Heart right ventricle (tissue), 16 donors: ENCODE data around the gene CDH13. TPM values are rescaled to one million over a fixed set of nuclear protein-coding genes. Genes with fewer than 3 reads are reported as not detected.

Experiments used
- ATAC-seq, 8 donors: fragments of 200-7000 bp; cut with Tn5 transposase; one replicate each; pipeline ENCODE4 v1.9.1; 2020; ENCODE audit warnings: mild to moderate bottlenecking in 8 of 8, moderate library complexity in 8 of 8, moderate number of reproducible peaks in 1 of 8
- DNase-seq, 2 donors: peaks; one replicate each; pipeline ENCODE4 v3.0.0-alpha.2; 2020
- H3K27ac ChIP-seq, 10 donors: fragments of 200-600 bp; sonication (generic) in 2 of 10; one replicate each; pipeline versions ENCODE4 v1.5.0 to v1.8.0; 2020 to 2022; ENCODE audit warnings: mild to moderate bottlenecking in 3 of 10
- H3K27me3 ChIP-seq, 7 donors: fragments of 200-600 bp; one replicate each; pipeline ENCODE4 v1.8.0; 2021 to 2022; ENCODE audit warnings: mild to moderate bottlenecking in 2 of 7
- H3K36me3 ChIP-seq, 9 donors: fragments of 200-600 bp; sonication (generic) in 1 of 9; one replicate each; pipeline versions ENCODE4 v1.5.0 to v1.8.0; 2020 to 2022; ENCODE audit warnings: mild to moderate bottlenecking in 2 of 9
- H3K4me1 ChIP-seq, 9 donors: fragments of 200-600 bp; sonication (generic) in 1 of 9; one replicate each; pipeline versions ENCODE4 v1.5.0 to v1.8.0; 2020 to 2022; ENCODE audit warnings: mild to moderate bottlenecking in 4 of 9
- H3K4me3 ChIP-seq, 10 donors: fragments of 200-600 bp; sonication (generic) in 2 of 10; one replicate each; pipeline versions ENCODE4 v1.5.0 to v1.8.0; 2020 to 2022; ENCODE audit warnings: mild to moderate bottlenecking in 7 of 10, moderate library complexity in 2 of 10
- H3K9me3 ChIP-seq, 11 donors: fragments of 200-600 bp in 10 of 11; sonication (generic) in 2 of 11; one replicate each; pipeline versions ENCODE4 v1.5.0 to v1.8.0; 2013 to 2022; ENCODE audit warnings: mild to moderate bottlenecking in 2 of 11, control low read depth in 1 of 11, moderate library complexity in 1 of 11
- WGBS, 2 donors: extraction: QIAGEN DNeasy Blood & Tissue Kit; methylation state at CpG; one replicate each; pipeline ENCODE4 v1.1.7; 2013; ENCODE audit warnings: inconsistent platforms in 1 of 2; 5-methylcytosine and 5-hydroxymethylcytosine counted together
- intact Hi-C, 10 donors: fragments of 100-400 bp; cut with DNase I; formaldehyde crosslinking; loops; one replicate each; pipeline versions ENCODE4 v1.11.1 to v1.14.2; 2022
- polyA plus RNA-seq, 2 donors: library from polyadenylated mRNA; stranded (reverse); fragments of 200-250 nt; gene quantifications; one replicate each; pipeline ENCODE4 v1.2.3, GENCODE V29; 2013
- total RNA-seq, 10 donors: library from RNA; stranded (reverse); fragmentation: NEBNext Ultra II Directional in 3 of 10; extraction: Animal tissue kit (Norgen Biotek cat#: 25700) in 3 of 10; gene quantifications; one replicate each; pipeline versions ENCODE4 v1.2.1 to v1.2.4, GENCODE V29; 2021 to 2023
- TF ChIP-seq, protein P1 (sequence below), 9 donors: fragments of 200-600 bp; sonication (generic) in 2 of 9; IDR thresholded peaks; one replicate each; pipeline versions ENCODE4 v1.5.0 to v1.8.0; 2021 to 2022; ENCODE audit warnings: antibody characterized with exemption in 9 of 9, mild to moderate bottlenecking in 5 of 9, moderate library complexity in 1 of 9
- donor health status: Arrhythmogenic right ventricular cardiomyopathy.
- donor health status: ischemic (EF 13 %, LVEDD 7.1; RV severe dilation, severe dysfunction).
- donor health status: healthy with polysubstance abuse.
- donor health status: DM: no; HTN: yes; CAD: no.
- donor health status: DM: no; HTN: no; CAD: no.
- donor health status: ischemic (EF 25% LVEDD 6.9; RV normal size, moderate dysfunction).
- donor health status: ischemic (EF 25% LVEDD 5.7; RV mildly dilated, moderate dysfunction).
- donor health status: healthy.
- donor health status: DM: yes; HTN: yes; CAD: no.
- donor health status: Ischemic cardiomyopathy.
- donor health status: ischemic (EF 35%, LVEDD 5.7; RV mildly dilated, moderate dysfunction).
- donor health status: nonischemic (EF 11% LVEDD 7.7; RV severe dilation, severe dysfunction).
- donor health status: DM: yes; HTN: yes; CAD: no.
- donor health status: PGD.
- donor health status: ischemic (EF 29% LVEDD 5.4; RV normal size, mild dysfunction).
- donor health status: nonischemic (EF 23%, LVEDD 6.1; RV moderate dilation, normal function).

Gene CDH13
- total and polyA plus RNA-seq, 12 donors, result 15.5 to 221 (median 168) TPM

GRCh38 chr16:83721676-83722075, 1094.9 kb downstream of the CDH13 start:
- Histone ChIP-seq H3K4me1 (peaks cover 0 to 21% (median 5%) of the 10 kb centered on the region in 9 donors), H3K36me3 (no peaks in the 10 kb centered on the region), H3K9me3 (no peaks in the 10 kb centered on the region), H3K27me3 (no peaks in the 10 kb centered on the region), H3K4me3 (no peak overlapping the region), H3K27ac (no peak overlapping the region)
- 82 to 84% methylated on average over 3 of the region's 3 CpGs for WGBS, 2 donors
- ATAC-seq (no peak), DNase-seq (no peak)
- intact Hi-C loops, result no loop called here
- TF ChIP-seq, protein P1, sequence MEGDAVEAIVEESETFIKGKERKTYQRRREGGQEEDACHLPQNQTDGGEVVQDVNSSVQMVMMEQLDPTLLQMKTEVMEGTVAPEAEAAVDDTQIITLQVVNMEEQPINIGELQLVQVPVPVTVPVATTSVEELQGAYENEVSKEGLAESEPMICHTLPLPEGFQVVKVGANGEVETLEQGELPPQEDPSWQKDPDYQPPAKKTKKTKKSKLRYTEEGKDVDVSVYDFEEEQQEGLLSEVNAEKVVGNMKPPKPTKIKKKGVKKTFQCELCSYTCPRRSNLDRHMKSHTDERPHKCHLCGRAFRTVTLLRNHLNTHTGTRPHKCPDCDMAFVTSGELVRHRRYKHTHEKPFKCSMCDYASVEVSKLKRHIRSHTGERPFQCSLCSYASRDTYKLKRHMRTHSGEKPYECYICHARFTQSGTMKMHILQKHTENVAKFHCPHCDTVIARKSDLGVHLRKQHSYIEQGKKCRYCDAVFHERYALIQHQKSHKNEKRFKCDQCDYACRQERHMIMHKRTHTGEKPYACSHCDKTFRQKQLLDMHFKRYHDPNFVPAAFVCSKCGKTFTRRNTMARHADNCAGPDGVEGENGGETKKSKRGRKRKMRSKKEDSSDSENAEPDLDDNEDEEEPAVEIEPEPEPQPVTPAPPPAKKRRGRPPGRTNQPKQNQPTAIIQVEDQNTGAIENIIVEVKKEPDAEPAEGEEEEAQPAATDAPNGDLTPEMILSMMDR (IDR thresholded peaks at IDR 0.05), result no peak

- Histone ChIP-seq H3K27me3 (no peaks in the 10 kb centered on the region), H3K4me3 (no peak overlapping the region), H3K36me3 (no peaks in the 10 kb centered on the region), H3K4me1 (peaks cover 0 to 13% (median 5%) of the 10 kb centered on the region in 9 donors), H3K9me3 (no peaks in the 10 kb centered on the region), H3K27ac (no peak overlapping the region)
- ATAC-seq (no peak), DNase-seq (no peak)
- WGBS, 2 donors, result 67 to 71% methylated on average over 6 of the region's 6 CpGs
- intact Hi-C loops, result no loop called here
- TF ChIP-seq, protein P1 (IDR thresholded peaks at IDR 0.05), result no peak
Observed at GRCh38 chr16:83722456-83723183, 1095.9 kb downstream of the CDH13 start.

DNA sequence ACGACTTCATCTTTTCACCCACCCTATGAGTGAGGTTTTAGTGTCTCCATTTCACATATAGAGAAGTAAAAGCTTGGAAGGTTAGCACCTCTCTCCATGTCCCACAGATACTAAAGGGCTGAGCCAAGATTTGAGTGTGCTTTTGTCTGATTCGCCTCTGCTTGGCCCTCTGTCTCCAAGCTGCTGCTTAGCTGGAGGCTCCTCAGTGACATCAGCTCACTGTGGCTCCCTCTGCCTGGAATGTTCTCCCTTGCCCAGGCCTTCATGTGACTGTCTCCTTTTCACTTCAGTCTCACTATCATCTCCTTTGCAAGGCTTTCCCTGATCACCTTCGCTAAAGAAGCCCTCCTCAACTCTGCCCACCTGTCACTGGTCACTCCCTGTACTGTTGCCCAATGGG, 1096.5 kb downstream of the CDH13 start:
- Histone ChIP-seq H3K4me3 (no peak overlapping the region), H3K4me1 (peaks cover 0 to 7% (median 0%) of the 10 kb centered on the region in 9 donors), H3K27me3 (no peaks in the 10 kb centered on the region), H3K27ac (no peak overlapping the region), H3K9me3 (no peaks in the 10 kb centered on the region), H3K36me3 (no peaks in the 10 kb centered on the region)
- ATAC-seq, result no peak
- WGBS, 2 donors, result 81 to 83% methylated on average over 3 of the region's 3 CpGs
- intact Hi-C loops, result no loop called here
- DNase-seq, result no peak
- TF ChIP-seq, protein P1 (IDR thresholded peaks at IDR 0.05), result no peak

DNA sequence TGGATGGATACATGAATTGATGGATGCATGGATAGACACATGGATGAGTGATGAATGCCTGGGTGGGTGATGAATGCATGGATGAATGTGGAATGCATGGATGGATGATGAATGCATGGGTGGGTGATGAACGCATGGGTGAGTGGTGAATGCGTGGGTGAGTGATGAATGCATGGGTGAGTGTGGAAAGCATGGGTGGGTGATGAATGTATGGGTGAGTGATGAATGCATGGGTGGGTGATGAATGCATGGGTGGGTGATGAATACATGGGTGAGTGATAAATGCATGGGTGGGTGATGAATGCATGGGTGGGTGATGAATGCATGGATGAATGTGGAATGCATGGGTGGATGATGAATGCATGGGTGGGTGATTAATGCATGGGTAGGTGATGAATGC, 1097.1 kb downstream of the CDH13 start:
- intact Hi-C loops, result no loop called here
- DNase-seq, result no peak
- TF ChIP-seq, protein P1 (IDR thresholded peaks at IDR 0.05), result no peak
- Histone ChIP-seq H3K27me3 (no peaks in the 10 kb centered on the region), H3K9me3 (no peaks in the 10 kb centered on the region), H3K4me1 (peaks cover 0 to under 1% (median 0%) of the 10 kb centered on the region in 9 donors), H3K36me3 (no peaks in the 10 kb centered on the region), H3K4me3 (no peak overlapping the region), H3K27ac (no peak overlapping the region)
- 93 to 98% methylated on average over 2 of the region's 2 CpGs for WGBS, 2 donors
- ATAC-seq, result no peak
